ENCODE results near the gene RAP1A. TPM values are rescaled to one million over a fixed set of nuclear protein-coding genes. Genes with fewer than 3 reads are reported as not detected.

The RAP1A gene
- total RNA-seq, 1 experiment from 2014 or later, result 37.1 TPM

- Histone ChIP-seq H3K4me3 (ENCODE audit: low read depth in 2 of 2, low read length in 2 of 2) (no peak overlapping the region), H3K9me3 (ENCODE audit: control insufficient read depth, insufficient read depth, low read depth, low read length) (no peaks in the 10 kb centered on the region), H3K27ac (ENCODE audit: low read length) (no peak overlapping the region), H3K4me1 (ENCODE audit: control insufficient read depth, insufficient read depth, low read length) (no peaks in the 10 kb centered on the region), H3K27me3 (ENCODE audit: control insufficient read depth, insufficient read depth, low read length) (no peaks in the 10 kb centered on the region; the same call in 1 of the 2 replicates), H3K36me3 (ENCODE audit: control insufficient read depth, insufficient read depth, low read length) (no peaks in the 10 kb centered on the region)
- no peak for DNase-seq (ENCODE audit: low read depth, low spot score)
- no TSS peak for BruUV-seq (replicated peaks)
- TF ChIP-seq POLR2AphosphoS5 (IDR thresholded peaks at IDR 0.05; ENCODE audit: low read depth, low read length) (no peak), TCF7L2 (IDR thresholded peaks at IDR 0.05; ENCODE audit: low read depth, low read length) (no peak), CTCF (IDR thresholded peaks at IDR 0.05) (no peak), SIN3A (IDR thresholded peaks at IDR 0.05; ENCODE audit: borderline replicate concordance, insufficient read depth, low read depth, low read length) (no peak)
- TF ChIP-seq, protein P1, sequence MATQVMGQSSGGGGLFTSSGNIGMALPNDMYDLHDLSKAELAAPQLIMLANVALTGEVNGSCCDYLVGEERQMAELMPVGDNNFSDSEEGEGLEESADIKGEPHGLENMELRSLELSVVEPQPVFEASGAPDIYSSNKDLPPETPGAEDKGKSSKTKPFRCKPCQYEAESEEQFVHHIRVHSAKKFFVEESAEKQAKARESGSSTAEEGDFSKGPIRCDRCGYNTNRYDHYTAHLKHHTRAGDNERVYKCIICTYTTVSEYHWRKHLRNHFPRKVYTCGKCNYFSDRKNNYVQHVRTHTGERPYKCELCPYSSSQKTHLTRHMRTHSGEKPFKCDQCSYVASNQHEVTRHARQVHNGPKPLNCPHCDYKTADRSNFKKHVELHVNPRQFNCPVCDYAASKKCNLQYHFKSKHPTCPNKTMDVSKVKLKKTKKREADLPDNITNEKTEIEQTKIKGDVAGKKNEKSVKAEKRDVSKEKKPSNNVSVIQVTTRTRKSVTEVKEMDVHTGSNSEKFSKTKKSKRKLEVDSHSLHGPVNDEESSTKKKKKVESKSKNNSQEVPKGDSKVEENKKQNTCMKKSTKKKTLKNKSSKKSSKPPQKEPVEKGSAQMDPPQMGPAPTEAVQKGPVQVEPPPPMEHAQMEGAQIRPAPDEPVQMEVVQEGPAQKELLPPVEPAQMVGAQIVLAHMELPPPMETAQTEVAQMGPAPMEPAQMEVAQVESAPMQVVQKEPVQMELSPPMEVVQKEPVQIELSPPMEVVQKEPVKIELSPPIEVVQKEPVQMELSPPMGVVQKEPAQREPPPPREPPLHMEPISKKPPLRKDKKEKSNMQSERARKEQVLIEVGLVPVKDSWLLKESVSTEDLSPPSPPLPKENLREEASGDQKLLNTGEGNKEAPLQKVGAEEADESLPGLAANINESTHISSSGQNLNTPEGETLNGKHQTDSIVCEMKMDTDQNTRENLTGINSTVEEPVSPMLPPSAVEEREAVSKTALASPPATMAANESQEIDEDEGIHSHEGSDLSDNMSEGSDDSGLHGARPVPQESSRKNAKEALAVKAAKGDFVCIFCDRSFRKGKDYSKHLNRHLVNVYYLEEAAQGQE (IDR thresholded peaks at IDR 0.05; ENCODE audit: insufficient read depth in 1 of 2, low read depth in 2 of 2, low read length in 1 of 2), result no peak
- in situ Hi-C loops (cut with HindIII; ENCODE audit: low pct_unique_long_range_greater_than_20kb, low sequenced_read_pairs), result no loop called here
- POLR2A ChIA-PET, result no interaction called here
- CTCF ChIA-PET, result no interaction called here
- intact Hi-C loops (cut with micrococcal nuclease; ENCODE audit: unreplicated experiment), result no loop called here
- ATAC-seq, result no peak
Observed at GRCh38 chr1:111733183-111733991, 113.8 kb downstream of the RAP1A start.

GRCh38 chr1:111733992-111734341 is 114.4 kb downstream of the RAP1A start:
- no peak for DNase-seq (ENCODE audit: low read depth, low spot score)
- intact Hi-C loops (cut with micrococcal nuclease; ENCODE audit: unreplicated experiment), result no loop called here
- H3K36me3 ChIP-seq (ENCODE audit: control insufficient read depth, insufficient read depth, low read length), result no peaks in the 10 kb centered on the region
- no peak overlapping the region for H3K27ac ChIP-seq (ENCODE audit: low read length)
- BruUV-seq (replicated peaks), result no TSS peak
- ChIA-PET POLR2A (no interaction called here), CTCF (no interaction called here)
- TF ChIP-seq SIN3A (IDR thresholded peaks at IDR 0.05; ENCODE audit: borderline replicate concordance, insufficient read depth, low read depth, low read length), result no peak
- TF ChIP-seq, protein P1 (IDR thresholded peaks at IDR 0.05; ENCODE audit: insufficient read depth in 1 of 2, low read depth in 2 of 2, low read length in 1 of 2), result no peak
- TF ChIP-seq POLR2AphosphoS5 (IDR thresholded peaks at IDR 0.05; ENCODE audit: low read depth, low read length), result no peak
- TF ChIP-seq TCF7L2 (IDR thresholded peaks at IDR 0.05; ENCODE audit: low read depth, low read length), result no peak
- TF ChIP-seq CTCF (IDR thresholded peaks at IDR 0.05), result no peak
- no peak for ATAC-seq
- no peak overlapping the region for H3K4me3 ChIP-seq (ENCODE audit: low read depth in 2 of 2, low read length in 2 of 2)
- H3K9me3 ChIP-seq (ENCODE audit: control insufficient read depth, insufficient read depth, low read depth, low read length), result no peaks in the 10 kb centered on the region
- in situ Hi-C loops (cut with HindIII; ENCODE audit: low pct_unique_long_range_greater_than_20kb, low sequenced_read_pairs), result no loop called here
- no peaks in the 10 kb centered on the region; the same call in 1 of the 2 replicates for H3K27me3 ChIP-seq (ENCODE audit: control insufficient read depth, insufficient read depth, low read length)
- H3K4me1 ChIP-seq (ENCODE audit: control insufficient read depth, insufficient read depth, low read length), result no peaks in the 10 kb centered on the region
